GM18511 (cell line): Measurements from ENCODE around the gene FCSK.

Experiments
- ATAC-seq: cut with Tn5 transposase; IDR thresholded peaks from one replicate; pipeline ENCODE4 v1.9.1; 2021; ENCODE audit warnings: mild to moderate bottlenecking, moderate library complexity; ENCODE audit not compliant: unreplicated experiment

FCSK gene

GRCh38 chr16:70476272-70477020 is 22.1 kb downstream of the FCSK start:
- ATAC-seq = peak; percentile 92

GRCh38 chr16:70478169-70478568 is 23.8 kb downstream of the FCSK start:
- ATAC-seq = no peak

GRCh38 chr16:70478912-70479341 is 24.5 kb downstream of the FCSK start:
- no peak for ATAC-seq

- no peak for ATAC-seq
Observed at GRCh38 chr16:70480127-70481105, 26.0 kb downstream of the FCSK start.

GRCh38 chr16:70481929-70482536 is 27.6 kb downstream of the FCSK start:
- ATAC-seq = no peak

- no peak for ATAC-seq
Observed at GRCh38 chr16:70482624-70483023, 28.2 kb downstream of the FCSK start.

- peak; percentile 88 for ATAC-seq
Observed at GRCh38 chr16:70483426-70483825, 29.0 kb downstream of the FCSK start.

- no peak for ATAC-seq
Observed at GRCh38 chr16:70484867-70485266, 30.5 kb downstream of the FCSK start.

- ATAC-seq = no peak
Observed at GRCh38 chr16:70490261-70490660, 35.9 kb downstream of the FCSK start.

GRCh38 chr16:70493802-70494201 is 39.4 kb downstream of the FCSK start:
- no peak for ATAC-seq

GRCh38 chr16:70494202-70494770 is 39.9 kb downstream of the FCSK start:
- ATAC-seq = no peak

- no peak for ATAC-seq
Observed at GRCh38 chr16:70494777-70495176, 40.4 kb downstream of the FCSK start.

- no peak for ATAC-seq
Observed at GRCh38 chr16:70495425-70496182, 41.2 kb downstream of the FCSK start.

- ATAC-seq = no peak
Observed at GRCh38 chr16:70496513-70496912, 42.1 kb downstream of the FCSK start.

GRCh38 chr16:70508752-70509151 is 54.4 kb downstream of the FCSK start:
- no peak for ATAC-seq

GRCh38 chr16:70510216-70510615 is 55.8 kb downstream of the FCSK start:
- ATAC-seq = no peak

- ATAC-seq = no peak
Observed at GRCh38 chr16:70511833-70512232, 57.4 kb downstream of the FCSK start.

GRCh38 chr16:70512456-70512855 is 58.1 kb downstream of the FCSK start:
- no peak for ATAC-seq

GRCh38 chr16:70520612-70521297 is 66.4 kb downstream of the FCSK start:
- no peak for ATAC-seq
